GM19468 (cell line): ENCODE results near the gene CCDC39.
"Not testable (repeated sequence)": the region's sequence is repeated elsewhere in the genome, so short reads cannot be mapped to it uniquely, and the experiment has no call there.

Experiments
- ATAC-seq: cut with Tn5 transposase; IDR thresholded peaks from one replicate; pipeline ENCODE4 v1.9.1; 2021; ENCODE audit warnings: mild to moderate bottlenecking, moderate library complexity, moderate number of reproducible peaks; ENCODE audit not compliant: unreplicated experiment; ENCODE audit errors: extremely low read depth

Gene CCDC39

GRCh38 chr3:180626844-180627243 is 52.4 kb downstream of the CCDC39 start:
- peak; percentile 78 for ATAC-seq

DNA sequence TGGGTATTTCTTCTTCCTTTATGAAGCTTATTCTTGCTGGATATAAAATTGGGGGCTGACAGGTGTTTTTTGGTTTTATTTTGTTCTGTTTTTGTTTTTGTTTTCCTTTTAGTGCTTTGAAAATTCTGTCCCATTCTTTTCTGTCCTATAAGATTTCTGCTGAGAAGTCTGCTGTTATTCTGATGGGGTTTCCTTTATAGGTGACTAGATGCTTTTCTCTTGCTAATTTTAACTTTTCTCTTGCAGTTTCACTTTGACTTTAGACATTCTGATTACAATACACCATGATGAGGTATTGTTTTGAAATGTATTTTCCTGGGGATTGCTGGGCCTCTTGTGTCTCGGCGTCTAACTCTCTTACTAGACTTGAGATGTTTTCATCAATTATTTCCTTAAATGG is 54.6 kb downstream of the CCDC39 start:
- peak; percentile 17 for ATAC-seq

DNA sequence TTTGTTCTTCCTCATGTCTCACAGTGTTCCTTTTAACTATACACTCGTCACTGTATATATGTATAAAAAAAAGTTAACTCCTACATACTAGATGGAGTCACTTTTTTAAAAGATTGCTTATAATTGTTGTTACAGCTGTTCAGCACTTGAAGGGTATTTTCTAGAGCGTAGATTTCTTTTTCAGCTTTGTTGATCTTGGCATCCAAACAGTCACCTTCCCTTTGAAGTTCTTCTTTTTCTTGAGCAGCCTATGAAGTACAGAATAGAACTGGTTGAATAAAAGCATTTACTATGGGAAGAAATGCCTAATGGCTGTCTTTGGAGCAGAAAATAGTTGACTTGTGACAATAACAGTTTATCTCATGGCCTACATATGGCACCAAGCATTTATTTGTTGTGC is 59.6 kb downstream of the CCDC39 start:
- ATAC-seq: no peak

DNA sequence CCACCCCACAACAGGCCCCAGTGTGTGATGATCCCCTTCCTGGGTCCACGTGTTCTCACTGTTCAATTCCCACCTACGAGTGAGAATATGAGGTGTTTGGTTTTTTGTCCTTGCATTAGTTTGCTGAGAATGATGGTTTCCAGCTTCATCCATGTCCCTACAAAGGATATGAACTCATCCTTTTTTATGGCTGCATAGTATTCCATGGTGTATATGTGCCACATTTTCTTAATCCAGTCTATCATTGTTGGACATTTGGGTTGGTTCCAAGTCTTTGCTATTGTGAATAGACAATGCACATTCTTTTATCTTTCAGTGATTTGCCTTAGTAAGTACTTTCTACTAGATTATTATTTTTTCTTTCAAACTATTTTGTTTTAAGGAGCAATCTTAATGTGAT is 60.7 kb downstream of the CCDC39 start:
- ATAC-seq: not testable (repeated sequence)

DNA sequence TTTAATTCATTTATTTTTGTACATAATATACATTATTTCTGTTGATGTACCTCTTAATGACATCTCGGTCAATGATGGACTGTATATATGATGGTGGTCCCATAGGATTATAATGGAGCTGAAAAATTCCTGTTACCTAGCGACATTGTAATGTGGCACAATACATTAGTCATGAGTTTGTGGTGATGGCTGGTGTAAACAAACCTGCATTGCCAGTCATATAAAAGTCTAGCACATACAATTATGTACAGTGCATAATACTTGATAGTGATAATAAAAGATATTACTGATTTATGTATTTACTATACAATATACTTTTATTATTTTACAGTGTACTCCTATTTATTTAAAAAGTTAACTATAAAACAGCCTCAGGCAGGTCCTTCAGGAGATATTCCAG is 62.2 kb downstream of the CCDC39 start:
- ATAC-seq: no peak

DNA sequence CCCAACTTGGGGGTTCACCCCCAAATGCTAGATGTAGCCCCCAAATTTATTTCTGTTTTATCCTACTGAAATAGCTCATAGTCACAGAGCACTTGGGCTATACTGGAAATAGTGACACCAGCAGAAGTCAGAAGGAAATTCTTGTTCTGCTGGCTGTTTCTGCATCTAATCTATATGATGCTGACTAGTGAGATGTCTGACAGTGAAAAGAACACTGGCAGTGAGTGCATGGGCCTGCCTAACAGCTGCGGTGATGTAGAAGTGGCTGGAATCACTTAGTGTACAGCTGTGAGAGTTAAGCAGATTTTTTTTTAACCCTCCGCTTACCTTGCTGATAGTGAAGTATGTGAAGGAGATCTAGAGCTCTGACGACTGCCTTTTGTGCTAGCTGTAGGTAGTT is 63.3 kb downstream of the CCDC39 start:
- no peak for ATAC-seq

- no peak for ATAC-seq
Observed at GRCh38 chr3:180612364-180612763, 66.9 kb downstream of the CCDC39 start.

DNA sequence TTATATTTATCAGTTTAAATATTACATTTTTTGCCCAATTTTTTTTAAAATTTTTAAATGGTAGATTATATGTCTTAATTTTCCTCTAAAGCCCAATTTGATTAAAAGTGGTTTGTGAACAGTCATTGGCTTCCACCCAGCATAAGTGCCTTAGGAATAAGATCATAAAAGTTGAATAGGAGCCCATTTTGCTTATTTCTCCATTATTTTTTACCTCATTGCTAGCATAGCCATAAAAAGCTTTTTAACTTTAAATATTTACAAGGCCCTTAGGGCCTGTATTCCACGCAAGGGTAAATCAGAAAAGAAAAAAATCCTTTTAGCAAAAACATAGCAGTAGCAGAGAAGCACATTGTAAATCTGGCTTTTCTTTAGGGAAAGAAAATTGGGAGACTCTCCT is 68.3 kb downstream of the CCDC39 start:
- ATAC-seq: no peak

DNA sequence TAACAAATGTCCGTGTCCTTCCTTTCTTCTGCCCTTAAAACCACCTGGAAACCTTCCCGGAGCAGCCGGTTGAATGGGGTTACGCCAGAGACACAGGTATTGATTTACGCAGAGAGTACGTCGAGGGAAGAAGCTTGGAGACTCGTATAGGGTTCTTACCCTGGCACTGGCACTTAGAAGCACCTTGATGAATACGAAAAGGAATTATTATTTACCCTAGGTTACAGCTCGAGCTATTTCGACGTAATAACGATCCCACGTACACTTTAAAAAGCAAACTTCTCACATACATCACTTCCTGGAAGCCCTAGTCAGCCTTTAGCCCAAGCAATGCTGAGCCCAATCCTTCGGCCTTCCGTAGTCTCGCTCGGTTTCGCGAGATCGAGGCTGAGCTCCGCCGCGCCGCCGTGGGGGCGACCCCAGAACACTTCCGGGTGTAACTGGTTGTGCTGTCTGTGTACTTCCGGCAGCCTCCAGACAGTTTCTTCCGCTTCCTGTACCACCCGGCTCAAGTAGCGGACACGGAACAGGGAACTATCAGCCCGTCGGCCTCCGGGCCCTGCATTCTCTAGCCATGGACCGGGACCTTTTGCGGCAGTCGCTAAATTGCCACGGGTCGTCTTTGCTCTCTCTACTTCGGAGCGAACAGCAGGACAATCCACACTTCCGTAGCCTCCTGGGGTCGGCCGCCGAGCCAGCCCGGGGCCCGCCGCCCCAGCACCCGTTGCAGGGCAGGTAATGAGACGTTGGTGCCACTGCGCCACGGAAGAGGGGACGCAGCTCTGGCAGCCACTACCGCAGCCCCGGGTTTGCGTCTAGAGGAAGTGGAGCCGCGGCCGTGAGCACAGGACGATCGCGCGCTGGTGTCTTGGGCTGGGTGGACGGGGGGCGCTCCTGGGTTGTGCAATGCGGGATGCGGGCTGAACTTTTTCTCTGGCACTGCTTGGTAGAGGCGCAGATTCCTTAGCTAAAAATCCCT is 77.3 kb downstream of the CCDC39 start, which contains the start of gene TTC14:
Gene TTC14 (plus strand): TSS at position 476 of the 979 bp plus-strand sequence. CDS start 99 bp downstream, at position 575.
- peak; percentile 97 for ATAC-seq

DNA sequence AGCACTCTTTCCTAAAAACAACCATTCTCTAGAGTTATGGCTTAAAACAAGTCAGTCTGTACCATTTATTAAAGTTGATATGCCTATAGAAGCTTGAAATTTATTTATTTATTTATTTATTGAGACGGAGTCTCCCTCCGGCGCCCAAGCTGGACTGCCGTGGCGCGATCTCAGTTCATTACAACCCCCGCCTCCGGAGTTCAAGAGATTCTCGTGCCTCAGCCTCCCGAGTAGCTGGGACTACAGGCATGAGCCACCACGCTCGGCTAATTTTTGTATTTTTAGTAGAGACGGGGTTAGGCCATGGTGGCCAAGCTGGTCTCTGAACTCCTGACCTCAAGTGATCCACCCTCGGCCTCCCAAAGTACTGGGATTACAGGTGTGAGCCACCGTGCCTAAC is 78.8 kb downstream of the CCDC39 start:
- ATAC-seq: no peak

GRCh38 chr3:180595559-180595935 is 83.7 kb downstream of the CCDC39 start:
- ATAC-seq: no peak

DNA sequence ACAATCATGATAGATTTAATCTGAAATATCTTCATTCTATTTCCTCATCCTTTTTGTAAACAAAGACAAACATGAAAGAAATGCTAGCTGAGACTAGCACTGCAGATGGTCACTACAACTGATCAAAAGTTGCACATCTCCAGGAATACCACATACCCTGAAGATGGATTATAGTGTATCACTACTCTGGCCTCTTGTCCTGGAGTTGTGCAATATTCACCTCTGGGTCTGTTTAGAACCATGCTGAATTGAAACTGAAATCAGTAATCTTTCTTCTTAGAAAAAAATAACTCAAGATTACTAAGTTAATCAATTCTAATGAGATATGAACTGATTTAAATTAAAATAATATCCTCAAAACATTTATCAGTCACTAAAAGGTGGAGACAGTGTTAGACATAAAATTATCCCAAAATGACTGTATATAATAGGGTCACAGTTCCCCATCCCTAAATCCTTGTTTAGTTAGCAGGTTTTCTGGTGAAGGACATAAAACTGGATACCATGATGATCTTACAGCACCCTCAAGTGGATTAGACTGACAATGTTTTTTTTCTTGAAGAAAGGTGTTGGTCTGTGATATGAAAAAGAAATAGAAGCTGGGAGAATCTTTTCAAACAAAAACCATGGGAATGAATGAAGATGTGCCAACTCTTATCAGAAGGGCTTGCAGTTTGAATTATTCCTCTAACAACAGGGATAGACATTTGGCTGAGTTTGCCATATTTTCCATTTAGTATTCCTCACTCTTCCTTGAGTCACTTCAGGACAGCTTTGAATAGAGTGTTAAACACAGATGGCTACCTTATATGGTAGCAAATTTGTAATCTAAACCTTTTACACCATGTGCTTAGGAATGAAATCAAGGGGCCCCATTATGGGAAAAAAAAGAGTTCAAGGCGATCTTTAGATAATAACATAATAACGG is 84.4 kb downstream of the CCDC39 start:
- ATAC-seq: no peak

- ATAC-seq: not testable (repeated sequence)
Observed at GRCh38 chr3:180593631-180594030, 85.7 kb downstream of the CCDC39 start.

DNA sequence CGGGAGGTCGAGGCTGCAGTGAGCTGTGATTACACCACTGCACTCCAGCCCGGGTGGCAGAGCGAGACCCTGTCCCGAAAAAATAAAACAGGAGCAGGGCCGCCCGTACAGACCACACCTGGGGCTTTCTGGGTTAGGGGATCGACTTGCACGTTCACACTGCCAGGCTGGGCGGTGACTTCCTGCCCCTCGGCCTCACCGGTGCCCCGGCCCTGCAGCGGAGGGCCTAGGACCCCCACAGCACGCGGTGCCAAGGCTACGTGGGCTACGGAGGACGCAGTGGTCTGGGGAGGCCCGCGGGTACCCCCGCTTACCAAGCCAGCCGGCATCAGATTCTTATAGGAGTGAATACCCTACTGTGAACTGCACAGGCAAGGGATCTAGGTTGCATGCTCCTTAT is 88.9 kb downstream of the CCDC39 start:
- no peak for ATAC-seq

GRCh38 chr3:180580934-180581333 is 98.4 kb downstream of the CCDC39 start:
- no peak for ATAC-seq

DNA sequence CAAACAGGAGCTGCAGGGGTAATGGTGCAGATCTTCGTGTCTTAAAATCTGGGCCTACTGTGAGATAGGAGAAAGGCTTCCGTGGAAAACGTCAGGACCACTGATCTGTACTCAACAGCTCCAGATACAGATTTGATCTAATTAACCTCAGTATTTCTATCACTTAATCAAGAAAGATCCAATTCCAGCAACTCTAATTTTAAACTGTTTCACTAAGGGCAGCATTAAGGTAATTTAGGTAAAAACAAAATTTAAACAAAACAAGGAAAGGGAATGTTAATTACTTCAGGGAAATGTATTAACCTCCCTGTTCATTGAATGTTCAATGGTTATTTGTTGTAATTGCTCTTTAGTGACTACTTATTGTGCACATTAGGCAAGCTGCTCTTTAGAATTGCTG is 103.7 kb downstream of the CCDC39 start:
- no peak for ATAC-seq

GRCh38 chr3:180571831-180572598 is 107.3 kb downstream of the CCDC39 start:
- ATAC-seq: peak; percentile 59

DNA sequence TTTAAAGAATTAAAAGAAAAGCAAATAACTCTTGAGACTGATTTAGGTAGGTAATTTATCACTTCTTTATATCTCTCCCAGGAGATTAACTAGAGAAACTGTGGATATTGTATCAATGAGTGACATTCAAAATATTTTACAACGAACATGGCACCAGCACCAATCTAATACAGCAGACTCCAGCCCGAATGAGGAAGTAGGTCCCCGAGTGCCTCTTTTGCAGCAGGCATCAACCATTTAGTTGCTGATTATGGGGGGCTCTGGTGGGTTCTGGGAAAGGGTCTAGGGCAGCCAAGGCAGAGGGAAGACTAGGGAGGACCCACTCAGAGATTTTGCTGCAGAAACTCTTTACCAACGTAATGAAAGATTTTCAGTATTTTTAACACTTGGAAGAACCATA is 109.1 kb downstream of the CCDC39 start:
- no peak for ATAC-seq

GRCh38 chr3:180564676-180565075 is 114.6 kb downstream of the CCDC39 start:
- no peak for ATAC-seq
